ENCODE measurements around the gene MACROD2. TPM values are rescaled to one million over a fixed set of nuclear protein-coding genes. Genes with fewer than 3 reads are reported as not detected.

MACROD2 gene
- total RNA-seq, 4 donors from 2014 or later: 1.8 to 4.8 (median 2.9) TPM

GRCh38 chr20:14232650-14233049 is 237.3 kb downstream of the MACROD2 start:
- WGBS, 2 donors: 92 to 100% methylated on average over 2 of the region's 2 CpGs
- H3K4me3 ChIP-seq: no peak overlapping the region
- TF ChIP-seq CTCF (IDR thresholded peaks at IDR 0.05): no peak
- TF ChIP-seq POLR2A (IDR thresholded peaks at IDR 0.05): no peak
- H3K9me3 ChIP-seq: no peaks in the 10 kb centered on the region
- no peaks in the 10 kb centered on the region for H3K27me3 ChIP-seq
- H3K36me3 ChIP-seq: no peaks in the 10 kb centered on the region
- DNase-seq: no peak
- no peak overlapping the region for H3K27ac ChIP-seq
- intact Hi-C loops (cut with DNase I): no loop called here
- no peaks in the 10 kb centered on the region for H3K4me1 ChIP-seq

- Histone ChIP-seq H3K27me3 (no peaks in the 10 kb centered on the region), H3K36me3 (no peaks in the 10 kb centered on the region), H3K4me1 (no peaks in the 10 kb centered on the region), H3K9me3 (no peaks in the 10 kb centered on the region), H3K27ac (no peak overlapping the region), H3K4me3 (no peak overlapping the region)
- intact Hi-C loops (cut with DNase I): no loop called here
- no peak for DNase-seq
- 17 to 23% methylated on average over 2 of the region's 2 CpGs for WGBS, 2 donors
- TF ChIP-seq CTCF (IDR thresholded peaks at IDR 0.05) (no peak), POLR2A (IDR thresholded peaks at IDR 0.05) (no peak)
Observed at GRCh38 chr20:14234666-14235295, 239.5 kb downstream of the MACROD2 start.

GRCh38 chr20:14235355-14235754 is 240.0 kb downstream of the MACROD2 start:
- no peak for TF ChIP-seq CTCF (IDR thresholded peaks at IDR 0.05)
- H3K9me3 ChIP-seq: no peaks in the 10 kb centered on the region
- DNase-seq: no peak
- intact Hi-C loops (cut with DNase I): no loop called here
- H3K4me1 ChIP-seq: no peaks in the 10 kb centered on the region
- no peak overlapping the region for H3K27ac ChIP-seq
- H3K36me3 ChIP-seq: no peaks in the 10 kb centered on the region
- H3K4me3 ChIP-seq: no peak overlapping the region
- H3K27me3 ChIP-seq: no peaks in the 10 kb centered on the region
- WGBS, 2 donors: 69 to 72% methylated on average over 2 of the region's 2 CpGs

GRCh38 chr20:14245368-14245970 is 250.2 kb downstream of the MACROD2 start:
- H3K27me3 ChIP-seq: no peaks in the 10 kb centered on the region
- no peak for DNase-seq
- 44 to 58% methylated on average over 1 of the region's 1 CpG for WGBS, 2 donors
- H3K4me3 ChIP-seq: no peak overlapping the region
- TF ChIP-seq CTCF (IDR thresholded peaks at IDR 0.05): no peak
- TF ChIP-seq POLR2A (IDR thresholded peaks at IDR 0.05): no peak
- no peaks in the 10 kb centered on the region for H3K9me3 ChIP-seq
- H3K27ac ChIP-seq: no peak overlapping the region
- intact Hi-C loops (cut with DNase I): no loop called here
- H3K36me3 ChIP-seq: no peaks in the 10 kb centered on the region
- no peaks in the 10 kb centered on the region for H3K4me1 ChIP-seq

- Histone ChIP-seq H3K4me1 (no peaks in the 10 kb centered on the region), H3K4me3 (no peak overlapping the region), H3K9me3 (no peaks in the 10 kb centered on the region), H3K27ac (no peak overlapping the region), H3K27me3 (no peaks in the 10 kb centered on the region), H3K36me3 (no peaks in the 10 kb centered on the region)
- no peak for DNase-seq
- intact Hi-C loops (cut with DNase I): no loop called here
- 56 to 61% methylated on average over 1 of the region's 1 CpG for WGBS, 2 donors
- TF ChIP-seq POLR2A (IDR thresholded peaks at IDR 0.05) (no peak), CTCF (IDR thresholded peaks at IDR 0.05) (no peak)
Observed at GRCh38 chr20:14259689-14260088, 264.4 kb downstream of the MACROD2 start.
